ENCODE data around the gene USP20. TPM values are rescaled to one million over a fixed set of nuclear protein-coding genes. Genes with fewer than 3 reads are reported as not detected.
"Not testable (repeated sequence)": the region's sequence is repeated elsewhere in the genome, so short reads cannot be mapped to it uniquely, and the experiment has no call there.

The USP20 gene
- total RNA-seq, 4 donors from 2014 or later: 23.9 to 61.8 (median 52.0) TPM

DNA sequence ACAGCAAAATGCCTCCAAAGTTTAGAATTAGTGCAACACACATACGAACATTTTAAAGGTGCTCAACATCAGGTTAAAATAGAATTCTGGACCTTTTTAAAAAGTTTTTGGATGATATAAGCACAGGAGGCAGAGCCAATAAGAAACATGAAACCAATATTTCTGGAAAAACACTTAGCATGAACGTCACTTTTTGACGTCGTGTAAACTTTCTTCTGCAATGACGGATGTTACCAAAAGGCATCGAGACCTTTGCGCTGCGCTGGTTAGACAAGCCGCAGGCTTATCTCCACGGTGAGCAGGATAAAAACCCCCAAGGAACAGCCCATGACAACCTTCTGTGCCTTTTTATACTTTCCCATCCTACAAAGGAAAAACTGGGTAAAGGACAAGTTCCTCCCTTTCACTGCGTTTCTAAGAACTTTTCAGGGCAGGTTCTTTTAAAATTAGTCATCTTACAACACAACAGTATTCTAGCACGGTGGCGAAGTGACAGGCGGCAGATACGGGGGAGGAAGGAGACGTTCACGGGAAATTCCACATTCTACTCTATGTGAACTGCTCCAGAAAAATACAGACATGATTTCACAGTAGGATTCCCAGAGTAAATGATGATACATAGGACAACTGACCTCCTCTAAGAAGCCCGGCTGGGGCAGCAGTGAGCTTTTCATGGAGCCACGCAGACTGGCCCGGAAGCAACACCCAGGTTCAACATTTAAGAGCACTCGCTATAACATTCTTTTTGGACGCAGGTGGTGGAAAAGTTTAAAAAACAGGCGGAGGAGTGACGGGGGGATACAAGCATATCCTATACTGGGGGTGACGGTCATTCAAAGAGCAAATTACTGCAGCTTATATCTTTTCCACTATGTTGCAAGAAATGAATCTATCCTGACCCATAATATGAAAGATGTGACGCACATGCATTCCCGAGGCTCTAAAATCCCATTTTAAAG lies 52.4 kb downstream of the USP20 start:
- DNase-seq: no peak
- peak in 1 of 6 experiments; percentile 7 for TF ChIP-seq CTCF (IDR thresholded peaks at IDR 0.05)
- TF ChIP-seq POLR2A (IDR thresholded peaks at IDR 0.05): no peak
- intact Hi-C loops (cut with DNase I): loop anchor here (5.0 to 10.0 kb wide), 3 partner anchors 155 to 347 kb away; partner anchors contain the start of gene FNBP1
- Histone ChIP-seq H3K4me3 (replicated peaks in 1 of 3) (no peak overlapping the region), H3K4me1 (peaks cover 51 to 55% of the 10 kb centered on the region in 2 donors), H3K27me3 (no peaks in the 10 kb centered on the region), H3K36me3 (peaks cover 7 to 15% of the 10 kb centered on the region in 2 donors), H3K9me3 (no peaks in the 10 kb centered on the region), H3K27ac (peak overlapping the region in 2 of 3 donors; percentile 68 to 77)
- 78 to 79% methylated on average over 27 of the region's 27 CpGs for WGBS, 2 donors

DNA sequence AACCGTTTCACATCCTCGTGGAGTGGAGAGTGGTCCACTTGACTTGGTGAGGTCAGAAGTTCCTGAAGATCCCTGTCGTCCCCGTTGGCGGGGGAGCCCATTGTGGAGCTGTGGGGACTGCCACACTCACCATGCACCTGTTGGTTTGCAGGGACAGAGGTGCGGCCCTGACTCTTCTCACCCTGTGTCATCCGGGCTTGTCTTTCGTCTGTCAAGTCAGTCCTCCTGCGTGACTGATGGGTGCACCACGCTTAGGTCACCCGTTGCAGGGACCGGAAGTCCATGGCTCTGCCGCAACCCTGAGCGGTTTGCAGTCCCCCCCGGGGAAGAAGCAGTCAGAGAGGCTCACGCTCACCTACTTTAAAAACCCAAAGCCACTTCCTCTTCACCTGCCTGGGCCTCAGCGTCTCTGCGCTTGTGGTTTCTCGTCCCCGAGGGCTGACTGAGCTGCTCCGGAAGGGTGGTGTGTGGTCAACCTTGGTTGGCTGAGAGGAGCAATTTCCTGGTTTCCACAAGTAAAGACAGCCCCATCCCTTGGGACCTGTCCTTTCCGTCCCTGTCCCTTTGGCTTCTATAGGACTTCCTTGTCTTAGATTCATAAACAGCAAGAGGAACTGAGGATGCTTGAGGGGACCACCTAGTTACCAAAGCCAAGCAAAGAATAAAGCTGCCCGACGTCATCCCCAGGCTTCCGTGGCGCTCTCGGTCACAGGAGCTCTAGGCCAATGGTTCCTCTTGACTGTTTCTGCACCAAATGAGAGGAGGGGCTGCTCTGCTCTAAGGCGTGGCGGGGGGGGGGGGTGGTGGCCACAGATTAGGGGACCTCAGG lies 53.2 kb downstream of the USP20 start:
- peak in 1 of 2 donors; percentile 33 for DNase-seq
- no peak overlapping the region for H3K4me3 ChIP-seq (replicated peaks in 1 of 3)
- TF ChIP-seq CTCF (IDR thresholded peaks at IDR 0.05): no peak
- H3K9me3 ChIP-seq: no peaks in the 10 kb centered on the region
- H3K36me3 ChIP-seq: peaks cover 7 to 15% of the 10 kb centered on the region in 2 donors
- intact Hi-C loops (cut with DNase I): loop anchor here (5.0 to 10.0 kb wide), 3 partner anchors 154 to 346 kb away; partner anchors contain the start of gene FNBP1
- WGBS, 2 donors: 73 to 87% methylated on average over 29 of the region's 29 CpGs
- peak overlapping the region in 1 of 3 donors; percentile 40 for H3K27ac ChIP-seq
- H3K27me3 ChIP-seq: no peaks in the 10 kb centered on the region
- peaks cover 58 to 64% of the 10 kb centered on the region in 2 donors for H3K4me1 ChIP-seq

- no peak for DNase-seq
- H3K27me3 ChIP-seq: no peaks in the 10 kb centered on the region
- no peak for TF ChIP-seq POLR2A (IDR thresholded peaks at IDR 0.05)
- TF ChIP-seq CTCF (IDR thresholded peaks at IDR 0.05): no peak
- intact Hi-C loops (cut with DNase I): loop anchor here (5.0 to 10.0 kb wide), 3 partner anchors 153 to 345 kb away; partner anchors contain the start of gene FNBP1
- H3K27ac ChIP-seq: peak overlapping the region in 2 of 3 donors; percentile 76 to 86
- no peaks in the 10 kb centered on the region for H3K9me3 ChIP-seq
- H3K4me1 ChIP-seq: peaks cover 59 to 64% of the 10 kb centered on the region in 2 donors
- peaks cover 7 to 15% of the 10 kb centered on the region in 2 donors for H3K36me3 ChIP-seq
- 92 to 93% methylated on average over 31 of the region's 31 CpGs for WGBS, 2 donors
- H3K4me3 ChIP-seq (replicated peaks in 1 of 3): no peak overlapping the region
These were observed 54.1 kb downstream of the USP20 start for GRCh38 chr9:129889122-129889940.

DNA sequence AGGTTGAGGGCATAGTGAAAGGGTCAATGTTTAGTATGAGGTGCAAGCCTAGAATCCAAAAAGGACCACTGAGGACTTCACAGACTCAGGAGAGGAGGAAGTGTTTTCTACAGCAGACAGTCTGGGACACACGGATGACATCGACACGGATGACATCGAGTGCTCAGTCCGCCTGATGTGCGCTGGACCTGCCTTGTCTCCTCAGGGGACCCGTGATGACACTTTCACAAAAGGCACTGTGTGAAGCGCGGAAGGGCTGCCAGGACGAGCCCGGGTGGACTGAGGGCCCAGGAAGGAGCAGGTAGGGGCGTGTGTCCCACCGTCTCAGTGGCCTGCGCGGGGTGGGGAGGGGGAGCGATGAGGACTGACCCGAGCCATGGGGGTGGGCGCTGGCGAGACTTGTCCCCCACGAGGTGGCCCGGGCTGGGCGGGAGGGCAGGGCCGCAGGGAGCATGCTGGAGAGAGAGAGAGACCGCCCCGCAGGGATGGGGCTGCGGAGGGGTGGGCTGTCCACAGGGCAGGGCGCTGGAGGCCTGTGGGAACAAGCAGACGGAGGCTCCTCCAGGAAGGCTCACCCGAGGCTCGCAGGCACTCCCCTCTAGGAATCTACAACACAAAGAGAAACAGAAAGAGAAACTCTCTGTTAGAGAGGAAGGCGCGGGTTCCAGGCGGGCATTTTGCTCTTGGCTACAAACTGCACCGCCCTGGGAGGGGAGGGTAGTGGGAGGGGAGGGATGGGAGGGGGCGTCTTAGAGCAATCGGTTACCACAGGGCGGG lies 54.9 kb downstream of the USP20 start:
- no peak for DNase-seq
- H3K4me3 ChIP-seq (replicated peaks in 1 of 3): no peak overlapping the region
- intact Hi-C loops (cut with DNase I): loop anchor here (5.0 to 10.0 kb wide), 3 partner anchors 152 to 345 kb away; partner anchors contain the start of gene FNBP1
- no peak for TF ChIP-seq POLR2A (IDR thresholded peaks at IDR 0.05)
- TF ChIP-seq CTCF (IDR thresholded peaks at IDR 0.05): no peak
- H3K36me3 ChIP-seq: peaks cover 9 to 15% of the 10 kb centered on the region in 2 donors
- peaks cover 52 to 59% of the 10 kb centered on the region in 2 donors for H3K4me1 ChIP-seq
- 82 to 86% methylated on average over 36 to 37 of the region's 37 CpGs for WGBS, 2 donors
- peak overlapping the region; percentile 62 to 86 (median 76) for H3K27ac ChIP-seq
- H3K27me3 ChIP-seq: no peaks in the 10 kb centered on the region
- H3K9me3 ChIP-seq: no peaks in the 10 kb centered on the region

GRCh38 chr9:129890718-129891299 lies 55.6 kb downstream of the USP20 start:
- peaks cover 15 to 16% of the 10 kb centered on the region in 2 donors for H3K36me3 ChIP-seq
- peaks cover 48 to 54% of the 10 kb centered on the region in 2 donors for H3K4me1 ChIP-seq

More at GRCh38 chr9:129890718-129891299, 55.6 kb downstream of the USP20 start:
- H3K9me3 ChIP-seq; DNase-seq; H3K27me3 ChIP-seq; H3K4me3 ChIP-seq (replicated peaks in 1 of 3); intact Hi-C loops (cut with DNase I): not testable (repeated sequence)
- H3K27ac ChIP-seq: peak overlapping the region; percentile 62 to 86 (median 76)
- 86% methylated on average over 14 of the region's 14 CpGs for WGBS, 2 donors

All from thyroid gland (tissue), 4 donors.